Stimulated activated CD4-positive, alpha-beta T cell treated with anti-CD3 and anti-CD28 coated beads, Interleukin-4, amount 100 ng/mL, for 48 hours (primary cell): ENCODE data around the gene CABP4.
"Not testable (repeated sequence)": the region's sequence is repeated elsewhere in the genome, so short reads cannot be mapped to it uniquely, and the experiment has no call there.

Experiments
- DNase-seq, 2 donors: peaks; one replicate each; pipeline ENCODE4 v3.0.0-alpha.2; 2020; ENCODE audit warnings: low read depth in 2 of 2

Gene CABP4

GRCh38 chr11:67482275-67482826, 27.2 kb downstream of the CABP4 start:
- no peak for DNase-seq

GRCh38 chr11:67482827-67483798, 28.0 kb downstream of the CABP4 start, which contains the start of gene AIP:
Gene AIP, plus strand, starts transcription at chr11:67483026. Its CDS starts 133 bp downstream, at chr11:67483159.
- DNase-seq = peak; percentile 97 to 98

- no peak for DNase-seq
Measured at GRCh38 chr11:67483831-67484665, 28.9 kb downstream of the CABP4 start.

GRCh38 chr11:67484847-67485311, 29.7 kb downstream of the CABP4 start:
- DNase-seq = peak in 1 of 2 donors; percentile 63

- DNase-seq = not testable (repeated sequence)
Measured at GRCh38 chr11:67485873-67486361, 30.8 kb downstream of the CABP4 start.

GRCh38 chr11:67486481-67487195, 31.5 kb downstream of the CABP4 start:
- DNase-seq = no peak

- no peak for DNase-seq
Measured at GRCh38 chr11:67489203-67489884, 34.2 kb downstream of the CABP4 start.

GRCh38 chr11:67489885-67490726, 35.0 kb downstream of the CABP4 start:
- DNase-seq = no peak

GRCh38 chr11:67490727-67491065, 35.5 kb downstream of the CABP4 start:
- no peak for DNase-seq

GRCh38 chr11:67491276-67492068, 36.3 kb downstream of the CABP4 start:
- no peak for DNase-seq

- DNase-seq = no peak
Measured at GRCh38 chr11:67492069-67492727, 37.0 kb downstream of the CABP4 start.

GRCh38 chr11:67492801-67493547, 37.8 kb downstream of the CABP4 start:
- no peak for DNase-seq

- DNase-seq = no peak
Measured at GRCh38 chr11:67493548-67494370, 38.6 kb downstream of the CABP4 start.

GRCh38 chr11:67494371-67495233, 39.4 kb downstream of the CABP4 start:
- no peak for DNase-seq

- no peak for DNase-seq
Measured at GRCh38 chr11:67495234-67496005, 40.3 kb downstream of the CABP4 start.
